Measurements from ENCODE around the gene PAPSS2.
"Not testable (repeated sequence)": the region's sequence is repeated elsewhere in the genome, so short reads cannot be mapped to it uniquely, and the experiment has no call there.

Gene PAPSS2

GRCh38 chr10:87659571-87660483 is at the start of gene PAPSS2:
TSS of gene PAPSS2 (plus strand) at chr10:87659878. CDS start at chr10:87659982, 104 bp downstream.
- no peak for DNase-seq (ENCODE audit: low read depth)

- DNase-seq (ENCODE audit: low read depth) = not testable (repeated sequence)
Observed at GRCh38 chr10:87611341-87611740, 48.3 kb upstream of the PAPSS2 start.

GRCh38 chr10:87612115-87612514 is 47.6 kb upstream of the PAPSS2 start:
- no peak for DNase-seq (ENCODE audit: low read depth)

GRCh38 chr10:87613751-87614150 is 45.9 kb upstream of the PAPSS2 start:
- no peak for DNase-seq (ENCODE audit: low read depth)

GRCh38 chr10:87615856-87616255 is 43.8 kb upstream of the PAPSS2 start:
- no peak for DNase-seq (ENCODE audit: low read depth)

- no peak for DNase-seq (ENCODE audit: low read depth)
Observed at GRCh38 chr10:87617503-87617902, 42.2 kb upstream of the PAPSS2 start.

- DNase-seq (ENCODE audit: low read depth) = no peak
Observed at GRCh38 chr10:87618566-87619423, 40.9 kb upstream of the PAPSS2 start.

GRCh38 chr10:87619705-87620104 is 40.0 kb upstream of the PAPSS2 start:
- DNase-seq (ENCODE audit: low read depth) = no peak

- DNase-seq (ENCODE audit: low read depth) = not testable (repeated sequence)
Observed at GRCh38 chr10:87621440-87621839, 38.2 kb upstream of the PAPSS2 start.

GRCh38 chr10:87622314-87623004 is 37.2 kb upstream of the PAPSS2 start:
- DNase-seq (ENCODE audit: low read depth) = no peak

- DNase-seq (ENCODE audit: low read depth) = no peak
Observed at GRCh38 chr10:87623191-87623590, 36.5 kb upstream of the PAPSS2 start.

- DNase-seq (ENCODE audit: low read depth) = no peak
Observed at GRCh38 chr10:87625661-87626060, 34.0 kb upstream of the PAPSS2 start.

- DNase-seq (ENCODE audit: low read depth) = no peak
Observed at GRCh38 chr10:87626422-87626892, 33.2 kb upstream of the PAPSS2 start.

- DNase-seq (ENCODE audit: low read depth) = no peak
Observed at GRCh38 chr10:87630171-87630570, 29.5 kb upstream of the PAPSS2 start.

GRCh38 chr10:87632454-87632853 is 27.2 kb upstream of the PAPSS2 start:
- no peak for DNase-seq (ENCODE audit: low read depth)

GRCh38 chr10:87634311-87634710 is 25.4 kb upstream of the PAPSS2 start:
- DNase-seq (ENCODE audit: low read depth) = no peak

GRCh38 chr10:87635498-87636312 is 24.0 kb upstream of the PAPSS2 start:
- DNase-seq (ENCODE audit: low read depth) = no peak

- DNase-seq (ENCODE audit: low read depth) = no peak
Observed at GRCh38 chr10:87636313-87636915, 23.3 kb upstream of the PAPSS2 start.

- DNase-seq (ENCODE audit: low read depth) = no peak
Observed at GRCh38 chr10:87639493-87639892, 20.2 kb upstream of the PAPSS2 start.

- no peak for DNase-seq (ENCODE audit: low read depth)
Observed at GRCh38 chr10:87640043-87640442, 19.6 kb upstream of the PAPSS2 start.

- no peak for DNase-seq (ENCODE audit: low read depth)
Observed at GRCh38 chr10:87642486-87642885, 17.2 kb upstream of the PAPSS2 start.

All from stimulated activated CD8-positive, alpha-beta memory T cell treated with anti-CD3 and anti-CD28 coated beads, Interleukin-12 subunit alpha, Interleukin-12 subunit beta, amount 100 ng/mL, for 4 hours (primary cell).